GM12874 (cell line): ENCODE data around the gene B4GALNT4.

ENCODE experiments used
- CTCF ChIP-seq: IDR thresholded peaks from 2 replicates; pipeline ENCODE4 v1.5.1; 2011; ENCODE audit warnings: low read depth, mild to moderate bottlenecking, control low read depth, low read length, moderate library complexity; ENCODE audit not compliant: insufficient read depth

B4GALNT4 gene

GRCh38 chr11:416757-417621 lies 47.7 kb downstream of the B4GALNT4 start:
- no peak for TF ChIP-seq CTCF

- no peak for TF ChIP-seq CTCF
These were observed 48.5 kb downstream of the B4GALNT4 start for GRCh38 chr11:417652-418342.

DNA sequence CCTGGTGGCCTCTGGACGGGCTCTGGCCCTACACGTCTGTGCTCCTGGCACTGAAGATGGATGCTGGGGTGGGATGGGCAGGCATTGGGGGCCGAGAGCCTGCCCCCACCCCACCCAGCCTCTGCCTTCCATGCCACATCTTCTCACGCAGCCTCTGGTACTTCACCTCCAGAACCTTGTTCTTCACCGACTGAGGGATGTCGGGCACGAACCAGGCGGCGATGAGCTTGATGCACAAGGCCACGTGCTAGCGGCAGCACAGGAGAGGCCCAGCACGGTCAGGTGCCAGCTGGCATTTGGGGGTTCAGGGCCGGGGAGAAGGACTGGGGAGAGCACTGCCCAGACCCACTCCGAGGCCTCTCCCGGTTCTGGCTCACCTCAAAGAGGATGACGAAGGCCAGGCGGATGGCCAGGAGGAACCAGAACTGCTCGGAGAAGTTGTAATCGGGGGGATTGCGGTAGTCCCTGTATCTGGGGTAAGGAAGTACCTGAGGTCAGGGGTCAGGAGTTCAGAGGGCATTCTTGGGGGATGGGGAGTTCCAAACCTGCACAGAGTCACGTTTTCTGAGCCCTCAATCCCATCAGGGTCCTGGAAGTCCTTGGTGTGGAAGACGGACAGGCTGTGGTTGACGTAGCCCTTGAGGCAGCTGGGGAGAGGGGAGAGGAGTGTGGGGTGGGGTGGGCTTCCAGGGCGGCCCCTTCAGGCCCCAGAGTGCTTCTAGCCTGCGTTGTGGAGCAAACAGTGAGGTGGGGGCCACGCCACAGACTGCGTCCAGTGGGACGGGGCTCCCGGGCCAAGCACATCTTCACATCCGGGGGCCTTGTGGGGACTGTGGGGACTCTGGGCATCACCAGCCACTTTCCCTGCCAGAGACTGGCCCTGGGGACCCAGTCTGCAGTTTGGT lies 49.3 kb downstream of the B4GALNT4 start:
- TF ChIP-seq CTCF, result no peak

DNA sequence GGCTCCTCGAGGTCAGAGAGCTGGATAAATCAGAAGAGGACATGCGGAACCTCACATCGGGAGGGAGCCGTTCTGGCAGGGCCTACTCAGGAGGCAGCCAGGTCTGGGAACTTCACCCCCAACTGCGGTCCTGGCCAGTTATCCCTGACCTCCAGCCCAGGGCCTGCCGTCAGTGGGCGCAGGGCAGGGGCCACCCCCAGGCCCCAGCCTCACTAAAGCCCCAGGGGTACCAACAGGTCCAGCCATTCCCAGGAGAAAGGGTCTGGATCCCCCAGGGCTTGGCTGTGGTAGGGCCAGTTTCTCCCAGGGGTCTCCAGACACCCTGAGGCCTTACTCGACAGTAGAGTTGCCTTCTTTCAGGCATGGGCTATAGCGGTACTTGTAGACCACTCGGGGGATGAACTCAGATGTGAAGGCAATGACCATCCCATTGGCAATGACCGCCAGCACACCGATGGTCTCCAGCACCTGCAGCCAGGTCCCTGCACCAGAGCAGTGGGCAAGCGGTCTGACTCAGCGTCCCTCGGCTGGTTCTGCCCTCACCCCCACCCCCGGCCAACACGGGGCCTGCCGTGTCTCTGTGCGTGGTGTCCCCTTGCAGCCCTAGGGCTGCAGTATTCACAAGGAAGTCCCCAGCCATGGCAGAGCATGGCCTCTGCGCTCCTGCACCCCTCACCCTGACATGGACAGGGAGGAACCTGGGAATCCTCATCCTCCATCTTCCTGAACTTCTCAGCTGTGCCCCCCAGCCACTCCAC lies 50.1 kb downstream of the B4GALNT4 start:
- TF ChIP-seq CTCF, result no peak

GRCh38 chr11:420054-420910 lies 51.0 kb downstream of the B4GALNT4 start:
- no peak for TF ChIP-seq CTCF

DNA sequence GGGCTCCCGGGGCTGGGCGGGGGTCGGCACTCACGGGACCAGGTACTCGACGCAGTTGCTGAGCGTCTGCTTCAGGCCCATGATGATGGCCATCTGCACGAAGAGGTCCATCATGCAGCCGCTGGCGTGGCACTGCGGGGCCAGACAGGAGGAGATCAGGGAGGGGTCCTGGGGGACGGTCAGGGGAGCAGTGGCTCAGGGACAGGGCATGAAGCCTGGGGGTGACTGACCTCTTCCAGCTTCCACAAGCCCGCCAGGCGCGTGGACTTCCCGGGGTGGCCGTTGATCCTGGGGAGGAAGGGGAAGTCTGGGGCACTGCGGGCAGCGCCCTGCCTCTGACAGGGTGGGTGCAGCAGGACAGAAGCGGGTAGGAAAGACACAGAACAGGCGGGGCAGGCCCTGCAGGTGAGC lies 51.6 kb downstream of the B4GALNT4 start:
- no peak for TF ChIP-seq CTCF
